ENCODE results near the gene HLTF.

- TF ChIP-seq SALL2 (tag by site-specific recombination; IDR thresholded peaks at IDR 0.05; ENCODE audit: borderline replicate concordance): no peak
- no peak for TF ChIP-seq ZNF596 (tag by site-specific recombination; IDR thresholded peaks at IDR 0.05)
- no peak for TF ChIP-seq ZNF747 (tag by site-specific recombination; IDR thresholded peaks at IDR 0.05)
- TF ChIP-seq CTCF (tag by site-specific recombination; IDR thresholded peaks at IDR 0.05): no peak
Measured at GRCh38 chr3:148997623-148998022, 88.7 kb downstream of the HLTF start.
